T-helper 1 cell (primary cell): ENCODE results near the gene GPANK1.
"Not testable (repeated sequence)": the region's sequence is repeated elsewhere in the genome, so short reads cannot be mapped to it uniquely, and the experiment has no call there.

ENCODE experiments used
- DNase-seq, 5 donors: peaks; one replicate each; pipeline ENCODE4 v3.0.0-alpha.2; 2012 to 2020
- total RNA-seq, 4 donors: gene quantifications; one replicate each; lab custom pipeline; 2026; lab: John Stamatoyannopoulos, UW

GPANK1 gene
- total RNA-seq: 22.6 to 43.1 (median 33.0) reads per million in 4 donors

DNA sequence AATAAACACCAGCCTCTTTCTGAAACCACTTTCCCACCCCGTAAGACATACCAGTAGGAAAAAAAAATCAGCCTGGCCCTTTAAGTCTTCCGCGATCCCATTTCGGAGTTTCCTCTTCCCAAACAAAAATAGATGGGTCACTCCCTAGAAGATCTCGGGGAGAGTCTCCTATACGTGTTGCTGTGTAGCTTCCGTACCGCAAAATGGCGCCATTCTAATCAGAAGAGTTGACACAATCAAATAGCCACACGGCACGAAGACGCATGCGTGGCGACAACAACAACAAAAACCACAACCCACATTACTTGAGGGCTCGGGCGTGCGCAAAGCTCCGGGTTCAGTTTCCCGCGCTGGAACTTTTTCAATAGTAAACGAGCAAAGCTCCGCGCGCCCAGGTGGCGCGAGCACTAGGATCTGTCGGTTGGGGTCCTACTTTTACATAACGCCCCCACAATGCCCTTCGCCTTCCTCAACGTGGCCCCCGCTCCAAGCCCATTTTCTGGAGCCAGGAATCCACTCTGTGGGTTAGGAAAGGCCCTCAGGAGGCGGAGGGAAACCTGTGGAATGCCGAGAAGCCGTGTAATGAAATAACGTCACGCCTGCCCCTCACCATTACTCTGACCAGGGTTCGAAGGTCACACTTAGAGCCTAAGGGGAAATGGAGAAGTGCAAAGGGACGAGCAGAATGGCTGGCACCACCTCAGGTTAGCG, at the start of gene GPANK1:
Gene GPANK1 (minus strand): TSS at position 208 of the 711 bp plus-strand sequence. CDS start 519 bp downstream, outside the sequence.
- DNase-seq: peak; percentile 76 to 95 (median 84)

DNA sequence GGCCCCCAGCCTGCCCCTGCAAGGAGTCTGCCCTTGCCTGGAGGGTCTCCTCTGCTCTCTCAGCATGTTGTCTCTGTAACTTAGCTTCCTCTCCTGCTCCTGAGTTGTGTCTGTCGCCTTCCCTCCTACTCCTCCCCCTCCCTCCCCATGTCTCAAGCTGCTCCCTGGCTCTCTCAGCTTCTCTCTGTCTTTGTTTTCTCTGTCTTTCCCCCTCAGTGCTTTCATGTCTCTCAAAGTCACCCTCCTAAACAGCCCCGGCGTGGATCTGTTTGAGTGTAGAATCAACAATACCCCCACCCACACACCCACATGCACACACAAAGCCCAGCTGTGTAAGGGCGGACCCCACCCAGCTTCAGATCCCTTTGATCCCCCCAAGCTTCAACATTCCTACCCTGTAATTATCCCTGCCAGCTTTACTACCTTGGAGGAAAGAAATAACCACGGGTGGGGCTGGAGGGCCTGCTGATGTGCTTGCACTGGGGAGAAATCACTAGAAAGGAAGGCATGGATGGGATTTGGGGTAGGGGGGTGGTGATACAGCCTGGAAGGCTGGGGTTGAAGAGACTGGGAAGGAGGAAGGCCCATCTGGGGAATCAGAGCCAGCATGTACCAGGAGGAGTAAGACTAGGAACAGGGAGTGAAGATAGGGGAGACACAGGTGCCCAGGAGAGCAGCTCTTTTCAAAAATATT, 49.3 kb upstream of the GPANK1 start:
- no peak for DNase-seq

DNA sequence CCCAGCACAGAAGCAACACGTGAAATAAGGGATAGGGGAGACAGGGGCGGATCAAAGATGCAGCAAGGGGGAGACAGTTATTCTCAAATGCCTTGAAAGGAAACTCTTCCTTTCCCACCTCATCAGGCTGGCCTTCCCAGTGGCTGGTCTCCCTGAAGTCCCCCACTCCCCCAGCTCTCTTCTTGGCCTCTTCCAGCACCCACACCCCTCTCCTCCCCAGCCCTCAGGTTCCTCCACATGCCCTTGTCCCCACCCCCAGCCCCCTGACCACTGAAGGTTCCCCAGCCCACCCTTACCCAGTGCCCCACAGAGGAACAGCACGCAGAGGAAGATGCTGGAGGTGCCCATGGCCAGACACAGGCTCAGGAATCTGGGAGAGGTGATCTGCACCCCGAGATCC, 48.7 kb upstream of the GPANK1 start:
- no peak for DNase-seq

DNA sequence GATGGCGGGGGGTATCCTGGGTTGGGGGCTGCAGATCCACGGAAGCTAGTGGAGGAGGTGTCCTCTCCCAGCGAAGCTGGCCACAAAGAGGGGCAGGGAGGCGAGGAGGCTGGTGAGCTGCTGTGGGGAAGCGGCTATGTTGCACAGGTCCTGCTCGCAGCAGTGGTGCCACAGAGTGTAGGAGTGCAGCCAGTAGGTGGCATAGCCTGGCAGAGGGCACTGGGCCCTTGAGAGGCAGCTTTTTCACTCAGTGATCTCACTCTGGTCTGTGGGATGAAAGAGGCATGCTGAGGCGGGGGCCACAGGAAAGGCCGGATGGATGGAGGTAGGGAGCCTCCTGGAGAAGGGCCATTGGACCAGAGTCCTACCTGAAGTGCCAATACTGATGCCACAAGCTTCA, 47.5 kb upstream of the GPANK1 start:
- peak in 1 of 5 donors; percentile 44 for DNase-seq

DNA sequence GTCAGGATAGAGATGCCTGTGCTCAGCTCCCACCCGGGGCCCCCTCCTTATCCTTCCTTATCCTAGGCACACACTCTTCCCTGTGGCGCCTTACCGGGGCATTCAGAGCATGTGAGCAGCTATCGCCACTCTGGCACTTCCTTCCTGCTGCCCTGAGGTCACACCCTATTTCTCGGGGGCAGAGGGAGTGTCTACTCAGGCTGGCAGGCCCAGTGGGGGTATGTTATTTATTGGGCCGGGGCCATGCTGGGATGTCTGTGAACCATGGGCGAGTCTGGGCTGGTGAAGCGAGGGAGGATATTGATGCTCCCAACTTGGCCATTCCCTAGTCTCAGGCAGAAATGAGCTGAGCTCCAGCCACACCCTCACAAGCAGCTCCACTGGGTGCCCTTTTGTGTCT, 46.4 kb upstream of the GPANK1 start:
- DNase-seq: no peak

DNA sequence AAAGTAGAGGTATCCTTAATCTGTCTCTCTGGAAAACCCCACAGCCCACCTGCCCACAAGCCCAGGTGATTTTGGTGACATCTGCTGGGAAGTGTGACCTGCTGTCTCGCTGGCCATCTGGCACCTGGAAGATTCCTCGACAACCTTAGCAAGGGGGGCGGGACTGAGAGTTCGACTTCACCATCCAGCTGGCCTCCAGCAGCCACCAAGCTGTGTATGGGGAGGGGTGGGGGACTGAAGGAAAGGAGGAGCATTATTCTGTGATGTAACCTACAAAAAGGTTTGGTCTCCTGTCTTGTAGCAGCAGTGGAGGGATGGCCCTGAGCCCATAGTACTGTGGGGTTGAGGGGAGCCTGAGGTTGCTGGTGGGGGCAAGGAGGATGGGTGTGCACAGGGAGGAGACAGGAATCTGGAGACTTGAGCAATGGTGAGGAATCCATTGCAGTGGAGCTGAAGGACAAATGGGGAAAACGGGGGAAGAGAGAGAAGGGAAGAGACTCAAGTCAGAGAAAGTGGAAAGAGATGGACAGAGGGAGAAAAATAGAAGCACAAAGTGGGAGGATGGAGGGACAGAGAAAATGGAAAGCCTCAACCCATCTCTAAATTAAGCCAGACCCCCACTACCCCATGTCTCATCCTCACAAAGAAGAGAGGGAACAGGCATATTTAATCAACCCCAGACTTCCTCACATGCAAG, 45.9 kb upstream of the GPANK1 start:
- DNase-seq: no peak

- not testable (repeated sequence) for DNase-seq
Measured at GRCh38 chr6:31709157-31709556, 44.4 kb upstream of the GPANK1 start.

DNA sequence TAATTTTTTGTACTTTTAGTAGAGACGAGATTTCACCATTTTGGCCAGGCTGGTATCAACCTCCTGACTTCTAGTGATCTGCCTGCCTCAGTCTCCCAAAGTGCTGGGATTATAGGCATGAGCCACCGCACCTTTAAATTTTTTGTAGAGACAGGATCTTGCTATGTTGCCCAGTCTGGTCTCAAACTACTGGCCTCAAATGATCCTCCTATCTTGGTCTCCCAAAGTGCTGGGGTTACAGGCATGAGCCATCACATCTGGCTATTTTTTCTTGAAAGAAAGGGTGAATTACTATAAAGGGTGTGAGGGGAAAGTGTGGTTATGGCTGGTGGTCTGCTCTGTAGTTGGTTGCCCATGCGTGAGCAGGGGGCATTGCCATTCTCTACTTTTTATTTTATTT, 43.4 kb upstream of the GPANK1 start:
- DNase-seq: no peak

DNA sequence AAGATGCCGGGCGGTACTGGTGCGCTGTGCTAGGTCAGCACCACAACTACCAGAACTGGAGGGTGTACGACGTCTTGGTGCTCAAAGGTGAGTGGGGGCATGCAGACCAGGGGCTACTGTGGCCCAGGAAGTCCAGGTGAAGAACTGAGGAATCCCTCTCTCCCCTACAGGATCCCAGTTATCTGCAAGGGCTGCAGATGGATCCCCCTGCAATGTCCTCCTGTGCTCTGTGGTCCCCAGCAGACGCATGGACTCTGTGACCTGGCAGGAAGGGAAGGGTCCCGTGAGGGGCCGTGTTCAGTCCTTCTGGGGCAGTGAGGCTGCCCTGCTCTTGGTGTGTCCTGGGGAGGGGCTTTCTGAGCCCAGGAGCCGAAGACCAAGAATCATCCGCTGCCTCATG, 42.9 kb upstream of the GPANK1 start:
- DNase-seq: no peak

- DNase-seq: no peak
Measured at GRCh38 chr6:31706599-31706998, 41.8 kb upstream of the GPANK1 start, which contains the start of gene LY6G6F. LY6G6F (plus strand) TSS chr6:31706866; CDS start chr6:31706907, 41 bp downstream.

DNA sequence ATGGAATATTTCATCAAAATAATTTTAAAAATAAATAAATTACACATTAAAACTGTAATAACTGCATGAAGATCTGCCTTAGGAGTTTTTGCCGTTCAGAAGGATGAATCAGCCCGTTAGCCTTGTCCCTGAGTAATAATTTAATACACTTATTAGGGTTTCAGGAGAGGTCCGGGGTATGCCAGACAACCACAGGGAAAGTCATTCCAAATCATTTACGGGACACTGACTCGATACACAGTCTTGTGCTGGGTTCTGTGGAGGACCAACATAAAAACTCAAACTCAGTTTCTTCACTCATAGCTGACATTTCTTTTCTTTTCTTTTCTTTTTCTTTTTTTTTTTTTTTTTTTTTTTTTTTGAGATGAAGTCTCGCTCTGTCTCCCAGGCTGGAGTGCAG, 41.1 kb upstream of the GPANK1 start:
- DNase-seq: no peak

DNA sequence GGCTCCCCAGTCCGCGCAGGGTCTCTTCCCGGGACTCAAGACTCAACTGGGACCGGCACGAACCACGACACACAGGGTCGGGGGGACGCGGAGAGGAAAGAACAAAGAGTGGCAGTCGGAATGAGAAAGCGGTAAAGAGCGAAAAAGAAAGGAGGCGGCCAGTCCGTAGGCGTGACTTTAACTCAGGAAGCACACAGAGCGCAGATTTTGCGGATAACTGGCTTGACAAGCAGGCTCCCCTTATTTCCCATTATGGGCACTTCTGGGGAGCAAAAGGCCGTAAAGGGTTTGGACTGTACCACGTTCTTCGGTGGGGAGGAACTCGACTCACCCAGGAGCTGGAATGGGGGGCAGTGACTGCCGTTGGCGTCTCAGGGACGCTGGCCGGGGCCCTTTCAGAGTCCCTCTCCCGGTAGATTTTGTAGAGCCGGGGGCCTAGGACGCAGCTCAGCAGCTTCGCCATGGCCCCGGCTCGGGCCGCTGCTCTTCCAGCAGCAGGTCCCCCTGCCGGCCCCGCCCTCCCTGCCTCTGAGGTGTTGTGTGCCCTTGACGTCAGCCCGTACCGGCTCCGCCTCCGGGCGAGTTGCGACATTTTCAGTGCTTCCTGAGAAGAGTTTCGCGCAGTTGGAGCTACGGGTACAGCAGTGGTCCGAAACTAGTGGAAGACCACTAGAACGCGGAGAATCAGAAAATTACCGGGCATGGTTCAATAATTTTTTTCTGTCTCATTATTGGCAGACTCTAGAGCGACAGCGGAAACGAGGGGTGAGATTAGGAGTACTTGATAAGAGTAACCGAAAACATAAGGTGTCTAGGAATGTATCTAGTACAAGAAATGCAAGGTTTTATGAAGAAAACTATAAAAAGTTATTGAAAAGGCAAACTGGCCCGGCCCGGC, 38.3 kb upstream of the GPANK1 start, which contains the start of gene ABHD16A:
Gene ABHD16A (minus strand): TSS at position 506 of the 898 bp plus-strand sequence. CDS start 43 bp downstream, at position 463.
- DNase-seq: peak; percentile 91 to 99 (median 95)

DNA sequence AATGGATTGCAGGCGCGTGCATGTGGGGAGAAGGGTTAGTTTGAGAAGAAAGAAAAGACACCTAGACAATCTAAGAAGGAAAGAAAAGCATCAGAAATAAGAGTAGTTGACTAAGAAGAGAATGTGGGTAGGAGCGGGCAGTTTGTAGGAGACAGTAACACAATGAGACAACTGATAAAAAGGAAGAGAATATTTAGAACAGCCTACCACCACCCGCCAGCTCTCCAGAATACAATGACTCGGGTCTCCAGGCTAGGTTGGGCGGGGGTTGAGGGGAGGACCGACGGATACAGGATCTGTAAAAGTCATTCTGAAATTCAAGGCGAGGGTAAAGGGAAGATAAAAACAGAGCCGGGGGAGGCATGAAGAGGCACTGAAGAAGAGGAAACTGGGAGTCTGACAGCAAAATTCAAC, 37.6 kb upstream of the GPANK1 start:
- DNase-seq: no peak

- no peak for DNase-seq
Measured at GRCh38 chr6:31701666-31702404, 37.0 kb upstream of the GPANK1 start.

DNA sequence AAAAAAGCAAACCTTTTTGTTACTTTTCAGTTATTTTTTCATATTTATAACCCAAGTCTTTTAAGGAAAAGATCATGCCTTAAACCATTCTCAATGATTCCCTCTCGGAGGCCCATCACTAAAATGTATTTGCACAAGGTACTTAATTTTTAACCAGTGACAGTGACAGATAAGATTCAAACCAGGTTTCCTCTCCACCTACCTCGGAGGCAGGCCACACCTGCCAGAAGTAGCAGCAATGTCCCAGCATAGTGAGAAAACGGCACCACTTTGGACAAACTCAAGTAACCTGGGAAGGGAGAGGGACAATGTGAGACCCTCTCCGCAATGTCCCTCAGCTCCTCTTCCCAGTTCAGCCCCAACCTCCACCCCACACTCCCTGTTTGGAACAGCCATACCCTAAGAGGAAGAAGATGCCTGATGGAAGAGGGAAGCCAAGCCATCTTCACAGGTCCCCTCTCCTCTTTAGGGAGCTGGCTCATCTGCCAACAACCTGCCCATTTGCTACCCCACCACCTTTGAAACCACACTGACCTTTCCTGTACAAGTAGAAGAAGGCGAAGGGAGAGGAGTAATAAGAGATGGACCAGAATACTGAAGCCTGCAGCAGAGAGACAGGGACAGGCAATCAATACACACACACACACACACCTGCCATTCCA, 36.1 kb upstream of the GPANK1 start:
- DNase-seq: no peak

GRCh38 chr6:31697555-31697954, 32.8 kb upstream of the GPANK1 start:
- no peak for DNase-seq

DNA sequence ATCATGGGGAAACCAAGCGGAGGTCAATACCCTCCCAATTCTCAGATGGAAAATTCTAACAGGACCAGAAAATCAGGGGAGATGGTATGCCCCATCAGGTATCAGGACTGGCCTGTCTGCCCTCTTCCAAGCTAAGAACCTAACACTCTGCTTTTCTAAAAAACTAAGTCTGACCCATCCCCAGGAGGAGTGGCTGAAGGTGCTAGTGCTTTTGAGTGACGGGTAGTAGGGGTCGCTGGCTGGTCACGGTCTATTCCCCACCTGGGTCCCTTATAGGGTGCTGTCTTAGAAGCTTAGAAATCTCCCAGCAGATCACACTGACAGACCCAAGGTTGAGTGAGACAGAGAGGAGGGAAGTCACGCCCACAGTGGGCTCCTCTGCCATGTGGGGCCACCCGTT, 28.7 kb upstream of the GPANK1 start:
- no peak for DNase-seq

GRCh38 chr6:31692886-31693285, 28.1 kb upstream of the GPANK1 start:
- no peak for DNase-seq

- no peak for DNase-seq
Measured at GRCh38 chr6:31692353-31692752, 27.6 kb upstream of the GPANK1 start.

DNA sequence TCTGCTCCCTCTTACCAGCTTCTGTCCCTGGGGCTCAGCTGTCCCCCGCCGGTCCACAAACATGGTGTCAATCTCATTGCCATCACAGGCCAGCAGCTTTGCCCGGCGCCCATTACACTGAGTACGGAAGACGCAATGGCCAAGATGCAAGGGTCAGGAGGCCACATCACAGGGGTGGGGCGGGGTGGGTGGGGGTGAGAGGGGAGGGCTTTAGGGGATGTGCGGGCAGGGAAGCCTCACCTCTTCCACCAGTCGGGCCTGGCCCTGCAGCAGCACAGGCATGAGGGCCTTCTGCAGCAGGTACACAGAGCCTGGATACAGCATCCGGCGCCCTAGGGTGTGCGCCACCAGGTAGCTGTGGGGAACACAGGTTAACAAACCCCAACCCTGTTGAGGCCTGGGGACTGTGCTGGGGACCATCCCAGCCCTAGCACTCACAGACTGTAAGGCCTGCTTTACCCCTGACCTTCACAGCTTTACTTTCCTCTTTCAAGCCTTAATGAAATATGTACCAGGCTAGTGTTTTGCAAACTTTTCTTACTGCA, 26.8 kb upstream of the GPANK1 start:
- no peak for DNase-seq

DNA sequence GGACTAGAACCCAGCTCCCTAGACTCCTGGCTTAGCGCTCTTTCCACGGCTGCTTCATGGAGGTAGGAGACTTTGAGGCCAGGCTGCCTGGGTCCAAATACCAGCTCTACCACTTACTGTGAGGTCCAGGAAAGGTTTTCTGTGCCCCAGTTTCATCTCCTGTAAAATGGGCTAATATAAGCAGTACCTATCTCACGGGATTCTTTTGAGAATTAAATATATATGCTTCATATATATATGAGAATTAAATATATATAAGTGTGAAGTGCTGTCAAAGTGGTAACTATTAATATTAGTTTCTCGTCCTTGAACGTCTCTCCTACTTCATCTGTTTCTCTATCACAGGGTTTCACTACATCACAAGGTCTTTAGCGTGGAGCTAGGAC, 26.3 kb upstream of the GPANK1 start:
- no peak for DNase-seq
